ENCODE measurements around the gene MRPS10.
A peak's percentile ranks its signal among the peaks of the same experiment; 100 is the strongest.

The MRPS10 gene

DNA sequence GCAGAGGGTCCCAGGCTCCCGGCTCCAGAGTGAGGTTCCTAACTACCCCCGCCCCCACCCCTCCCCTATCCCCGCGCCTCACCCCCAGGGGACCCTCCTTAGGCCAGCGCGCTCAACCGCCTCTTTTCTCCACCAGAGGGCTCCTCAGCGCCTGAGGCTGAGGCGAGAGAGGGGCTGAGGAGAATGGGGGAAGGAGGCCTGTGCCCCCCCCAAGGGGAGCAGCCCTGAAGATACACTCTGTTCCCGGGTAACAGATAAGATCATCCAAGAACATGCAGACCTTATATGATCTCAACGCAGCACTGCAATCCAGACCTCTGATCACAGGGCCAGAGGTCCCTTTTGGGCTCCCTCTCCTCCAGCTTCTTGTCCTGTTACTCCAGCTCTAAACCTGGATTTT lies 43.3 kb upstream of the MRPS10 start:
- DNase-seq = peak; percentile 44
- Mint-ChIP-seq H3K4me3 (no peak overlapping the region), H3K27ac (no peak overlapping the region), H3K27me3 (ENCODE audit: low read depth, poor library complexity) (peaks cover 34% of the 10 kb centered on the region), H3K9me3 (no peaks in the 10 kb centered on the region), H3K4me1 (peaks cover 50% of the 10 kb centered on the region), H3K36me3 (ENCODE audit: low read depth) (peaks cover 11% of the 10 kb centered on the region)
- TF ChIP-seq, protein P1, sequence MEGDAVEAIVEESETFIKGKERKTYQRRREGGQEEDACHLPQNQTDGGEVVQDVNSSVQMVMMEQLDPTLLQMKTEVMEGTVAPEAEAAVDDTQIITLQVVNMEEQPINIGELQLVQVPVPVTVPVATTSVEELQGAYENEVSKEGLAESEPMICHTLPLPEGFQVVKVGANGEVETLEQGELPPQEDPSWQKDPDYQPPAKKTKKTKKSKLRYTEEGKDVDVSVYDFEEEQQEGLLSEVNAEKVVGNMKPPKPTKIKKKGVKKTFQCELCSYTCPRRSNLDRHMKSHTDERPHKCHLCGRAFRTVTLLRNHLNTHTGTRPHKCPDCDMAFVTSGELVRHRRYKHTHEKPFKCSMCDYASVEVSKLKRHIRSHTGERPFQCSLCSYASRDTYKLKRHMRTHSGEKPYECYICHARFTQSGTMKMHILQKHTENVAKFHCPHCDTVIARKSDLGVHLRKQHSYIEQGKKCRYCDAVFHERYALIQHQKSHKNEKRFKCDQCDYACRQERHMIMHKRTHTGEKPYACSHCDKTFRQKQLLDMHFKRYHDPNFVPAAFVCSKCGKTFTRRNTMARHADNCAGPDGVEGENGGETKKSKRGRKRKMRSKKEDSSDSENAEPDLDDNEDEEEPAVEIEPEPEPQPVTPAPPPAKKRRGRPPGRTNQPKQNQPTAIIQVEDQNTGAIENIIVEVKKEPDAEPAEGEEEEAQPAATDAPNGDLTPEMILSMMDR (IDR thresholded peaks at IDR 0.05) = peak; percentile 44

DNA sequence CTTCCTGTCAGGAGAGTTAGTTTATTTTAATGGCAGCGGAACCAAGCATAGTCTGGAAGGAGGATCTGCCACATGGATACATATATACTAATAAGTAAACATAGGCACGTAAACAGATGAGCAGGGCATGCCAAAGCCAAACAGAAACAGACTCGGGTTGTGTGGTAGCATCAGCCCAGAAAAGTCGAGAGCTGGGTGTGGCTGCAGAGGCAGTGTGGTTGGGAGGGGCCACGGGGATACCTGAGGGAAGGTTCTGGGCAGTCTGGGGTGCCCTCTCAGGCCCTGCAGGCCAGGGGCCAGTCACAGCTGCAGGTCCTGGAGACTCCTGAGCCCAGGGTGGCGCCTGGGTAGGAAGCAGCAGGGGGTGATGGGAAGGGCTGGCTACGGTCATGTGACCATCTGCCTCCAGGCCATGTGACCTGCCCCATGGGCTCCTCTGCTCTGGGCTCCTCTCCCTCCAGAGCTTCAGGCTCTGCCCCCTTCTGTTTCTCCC lies 42.8 kb upstream of the MRPS10 start:
- Mint-ChIP-seq H3K4me3 (no peak overlapping the region), H3K4me1 (peaks cover 50% of the 10 kb centered on the region), H3K36me3 (ENCODE audit: low read depth) (peaks cover 11% of the 10 kb centered on the region), H3K27ac (no peak overlapping the region), H3K27me3 (ENCODE audit: low read depth, poor library complexity) (peaks cover 37% of the 10 kb centered on the region), H3K9me3 (no peaks in the 10 kb centered on the region)
- DNase-seq = no peak
- TF ChIP-seq, protein P1 (IDR thresholded peaks at IDR 0.05) = no peak

DNA sequence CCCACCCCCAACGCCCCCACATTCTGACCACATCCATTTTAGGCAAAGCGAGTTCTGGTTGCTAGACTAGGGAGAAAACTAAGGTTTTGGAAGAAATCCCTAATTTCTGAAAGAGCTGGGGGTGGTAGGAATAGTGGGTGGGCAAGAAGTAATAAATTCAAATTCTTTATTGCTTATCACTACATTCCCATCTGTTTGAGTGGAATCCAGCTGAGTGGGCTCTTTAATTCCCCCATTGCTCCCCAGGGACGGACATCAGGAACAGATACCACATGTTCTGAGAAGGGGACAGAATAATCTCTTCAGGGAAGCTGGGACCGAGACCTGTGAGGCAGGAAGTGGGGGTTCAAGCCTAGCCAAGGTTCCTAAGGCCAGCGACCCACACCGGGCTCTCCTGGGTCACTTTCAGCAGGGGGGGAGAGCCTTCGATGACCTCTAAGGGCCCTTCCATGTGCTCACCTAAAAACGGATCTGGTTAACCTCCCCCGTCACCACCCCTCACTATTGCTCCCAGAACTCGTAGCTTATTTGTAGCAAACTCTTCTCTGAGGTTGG lies 42.3 kb upstream of the MRPS10 start:
- TF ChIP-seq, protein P1 (IDR thresholded peaks at IDR 0.05) = no peak
- H3K4me3 Mint-ChIP-seq = no peak overlapping the region
- peaks cover 11% of the 10 kb centered on the region for H3K36me3 Mint-ChIP-seq (ENCODE audit: low read depth)
- no peak overlapping the region for H3K27ac Mint-ChIP-seq
- peaks cover 37% of the 10 kb centered on the region for H3K27me3 Mint-ChIP-seq (ENCODE audit: low read depth, poor library complexity)
- no peaks in the 10 kb centered on the region for H3K9me3 Mint-ChIP-seq
- DNase-seq = no peak
- peaks cover 50% of the 10 kb centered on the region for H3K4me1 Mint-ChIP-seq

DNA sequence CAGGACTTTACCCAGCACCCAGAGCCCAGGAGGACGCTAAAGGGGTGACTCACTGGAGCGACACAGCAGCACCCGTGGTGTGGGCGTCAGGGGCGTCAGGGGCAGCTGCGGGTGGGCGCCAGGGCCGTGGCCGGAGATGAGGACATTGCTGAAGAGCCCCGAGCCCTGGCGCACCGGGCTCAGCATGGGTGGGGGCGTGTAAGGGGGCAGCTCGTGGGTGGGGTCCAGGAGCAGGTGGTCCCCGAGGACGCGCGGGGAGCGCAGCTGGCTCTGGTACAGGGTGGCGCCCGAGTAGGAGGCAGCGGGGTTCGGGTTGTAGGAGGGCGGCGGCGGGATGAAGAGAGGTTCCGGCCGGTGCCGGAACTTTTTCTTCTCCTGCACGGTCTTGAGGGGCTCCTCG lies 41.6 kb upstream of the MRPS10 start:
- DNase-seq = no peak
- Mint-ChIP-seq H3K27ac (no peak overlapping the region), H3K4me1 (peaks cover 50% of the 10 kb centered on the region), H3K4me3 (no peak overlapping the region), H3K27me3 (ENCODE audit: low read depth, poor library complexity) (peaks cover 40% of the 10 kb centered on the region), H3K36me3 (ENCODE audit: low read depth) (peaks cover 15% of the 10 kb centered on the region), H3K9me3 (no peaks in the 10 kb centered on the region)
- TF ChIP-seq, protein P1 (IDR thresholded peaks at IDR 0.05) = no peak

DNA sequence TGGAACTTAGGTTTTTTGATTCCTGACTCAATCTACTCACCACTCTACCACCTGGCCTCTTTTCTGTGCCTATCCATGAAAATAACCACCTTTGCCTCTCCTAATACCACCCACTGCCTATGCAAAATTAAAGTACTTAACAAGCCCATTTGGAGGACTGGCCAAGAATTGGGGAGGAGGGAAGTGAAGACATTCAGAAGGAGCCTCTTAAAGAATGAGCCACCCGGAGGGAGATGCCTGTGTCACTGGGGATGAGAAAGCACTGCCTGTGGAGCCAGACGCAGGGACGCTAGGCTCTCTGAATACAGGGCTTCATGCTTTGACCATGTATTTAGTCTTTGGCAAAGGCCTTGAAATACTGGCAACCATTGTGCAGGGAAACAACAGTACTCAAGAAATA lies 40.0 kb upstream of the MRPS10 start:
- H3K27ac Mint-ChIP-seq = peak overlapping the region; percentile 64
- H3K4me3 Mint-ChIP-seq = no peak overlapping the region

More for the DNA sequence above, 40.0 kb upstream of the MRPS10 start:
- Mint-ChIP-seq H3K36me3 (ENCODE audit: low read depth) (peaks cover 20% of the 10 kb centered on the region), H3K9me3 (no peaks in the 10 kb centered on the region), H3K27me3 (ENCODE audit: low read depth, poor library complexity) (peaks cover 32% of the 10 kb centered on the region), H3K4me1 (peaks cover 36% of the 10 kb centered on the region)
- TF ChIP-seq, protein P1 (IDR thresholded peaks at IDR 0.05) = no peak
- no peak for DNase-seq

All from nephron progenitor cell (in vitro differentiated cells).